Epithelial cell of esophagus (primary cell): Measurements from ENCODE around the gene SP5.

Experiments used
- DNase-seq: peaks from one replicate; pipeline ENCODE4 v3.0.0; 2010; ENCODE audit warnings: low read depth
- H3K4me3 ChIP-seq: 2 replicates; pipeline ENCODE4 v1.5.1; 2011; ENCODE audit warnings: mild to moderate bottlenecking, low read length, control low read depth
- CTCF ChIP-seq: IDR thresholded peaks from 2 replicates; pipeline ENCODE4 v1.5.1; 2011; ENCODE audit warnings: low read depth, mild to moderate bottlenecking, low read length, control low read depth, inconsistent platforms; ENCODE audit not compliant: insufficient read depth; ENCODE audit errors: missing control alignments

Gene SP5

GRCh38 chr2:170711196-170711773 is 3.9 kb upstream of the SP5 start:
- TF ChIP-seq CTCF: no peak
- no peak for DNase-seq
- no peak overlapping the region for H3K4me3 ChIP-seq

GRCh38 chr2:170711774-170712652 is 3.1 kb upstream of the SP5 start:
- DNase-seq: no peak
- no peak for TF ChIP-seq CTCF
- H3K4me3 ChIP-seq: no peak overlapping the region

GRCh38 chr2:170712653-170713542 is 2.2 kb upstream of the SP5 start:
- H3K4me3 ChIP-seq: no peak overlapping the region
- DNase-seq: no peak
- no peak for TF ChIP-seq CTCF

GRCh38 chr2:170713543-170714380 is 1.4 kb upstream of the SP5 start:
- H3K4me3 ChIP-seq: no peak overlapping the region
- DNase-seq: no peak
- TF ChIP-seq CTCF: no peak

- TF ChIP-seq CTCF: no peak
- no peak overlapping the region for H3K4me3 ChIP-seq
- no peak for DNase-seq
These were observed 616 bp upstream of the SP5 start for GRCh38 chr2:170714381-170715061.
